ENCODE measurements around the gene CD44. TPM values are rescaled to one million over a fixed set of nuclear protein-coding genes. Genes with fewer than 3 reads are reported as not detected.

Gene CD44
- total and polyA plus RNA-seq, 10 of the 15 experiments (the other 5 are each of a cell fraction or from before 2014, with no cell fraction given) = 57.1 to 293 (median 120) TPM

DNA sequence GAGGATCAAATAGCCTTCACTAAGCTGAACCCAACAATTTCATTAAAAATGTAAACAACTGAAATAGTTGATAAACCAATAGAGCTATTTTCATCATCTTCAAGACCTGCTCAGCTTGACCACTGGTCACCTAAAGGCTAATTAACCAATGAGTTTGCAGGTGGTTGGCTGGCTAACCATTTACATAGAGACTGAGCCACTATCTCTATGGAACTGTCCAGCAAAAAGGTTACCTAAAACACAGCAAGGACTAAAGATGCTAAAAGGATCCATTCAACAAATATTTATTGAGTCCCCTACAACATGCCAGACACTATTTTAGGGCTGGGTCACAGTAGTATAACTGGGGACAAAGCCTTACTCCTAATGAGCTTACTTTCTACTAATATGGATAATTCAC is 123.8 kb downstream of the CD44 start:
- Histone ChIP-seq H3K4me3 (no peak overlapping the region), H3K27ac (ENCODE audit: control insufficient read depth, insufficient read depth) (no peak overlapping the region), H3K27me3 (replicated peaks in 1 of 2; ENCODE audit: control insufficient read depth in 2 of 2, insufficient read depth in 2 of 2, low read length in 1 of 2) (no peaks in the 10 kb centered on the region), H3K4me1 (ENCODE audit: control insufficient read depth, insufficient read depth, low read length) (peaks cover under 1% of the 10 kb centered on the region; the same call in 1 of the 2 replicates), H2AFZ (ENCODE audit: control insufficient read depth, low read depth, low read length) (no peak overlapping the region), H3K36me3 (ENCODE audit: control insufficient read depth in 2 of 2, insufficient read depth in 2 of 2, low read length in 1 of 2) (no peaks in the 10 kb centered on the region), H3K9ac (ENCODE audit: control insufficient read depth, insufficient read depth, low read length) (no peak overlapping the region), H3K4me2 (ENCODE audit: control insufficient read depth, insufficient read depth) (no peak overlapping the region), H3K9me3 (replicated peaks; ENCODE audit: control insufficient read depth, insufficient read depth, low read length) (no peaks in the 10 kb centered on the region), H3K79me2 (ENCODE audit: control insufficient read depth, insufficient read depth, low read length) (no peaks in the 10 kb centered on the region), H4K20me1 (ENCODE audit: control insufficient read depth, insufficient read depth) (no peaks in the 10 kb centered on the region)
- CTCF ChIA-PET = no interaction called here
- FAIRE-seq (no peak), ATAC-seq (no peak), DNase-seq (ENCODE audit: low read depth, low spot score) (no peak)
- SMC1A ChIA-PET (ENCODE audit: uncharacterized antibody, unreplicated experiment) = interaction anchor here (0.6 to 1.6 kb wide), 4 partner anchors 42 to 263 kb away, joined by 3 to 5 read pairs (median 4); no protein-coding TSS in a partner anchor
- BruUV-seq (replicated peaks) = no TSS peak
- POLR2A ChIA-PET = interaction anchor here (0.6 kb wide), 1 partner anchor 71 kb away, joined by 3 read pairs; no protein-coding TSS in a partner anchor
- in situ Hi-C loops (cut with MboI) (no loop called here), intact Hi-C loops (cut with micrococcal nuclease; ENCODE audit: unreplicated experiment) (no loop called here)
- RAD21 ChIA-PET (ENCODE audit: unreplicated experiment) = no interaction called here
- TF ChIP-seq, protein P1, sequence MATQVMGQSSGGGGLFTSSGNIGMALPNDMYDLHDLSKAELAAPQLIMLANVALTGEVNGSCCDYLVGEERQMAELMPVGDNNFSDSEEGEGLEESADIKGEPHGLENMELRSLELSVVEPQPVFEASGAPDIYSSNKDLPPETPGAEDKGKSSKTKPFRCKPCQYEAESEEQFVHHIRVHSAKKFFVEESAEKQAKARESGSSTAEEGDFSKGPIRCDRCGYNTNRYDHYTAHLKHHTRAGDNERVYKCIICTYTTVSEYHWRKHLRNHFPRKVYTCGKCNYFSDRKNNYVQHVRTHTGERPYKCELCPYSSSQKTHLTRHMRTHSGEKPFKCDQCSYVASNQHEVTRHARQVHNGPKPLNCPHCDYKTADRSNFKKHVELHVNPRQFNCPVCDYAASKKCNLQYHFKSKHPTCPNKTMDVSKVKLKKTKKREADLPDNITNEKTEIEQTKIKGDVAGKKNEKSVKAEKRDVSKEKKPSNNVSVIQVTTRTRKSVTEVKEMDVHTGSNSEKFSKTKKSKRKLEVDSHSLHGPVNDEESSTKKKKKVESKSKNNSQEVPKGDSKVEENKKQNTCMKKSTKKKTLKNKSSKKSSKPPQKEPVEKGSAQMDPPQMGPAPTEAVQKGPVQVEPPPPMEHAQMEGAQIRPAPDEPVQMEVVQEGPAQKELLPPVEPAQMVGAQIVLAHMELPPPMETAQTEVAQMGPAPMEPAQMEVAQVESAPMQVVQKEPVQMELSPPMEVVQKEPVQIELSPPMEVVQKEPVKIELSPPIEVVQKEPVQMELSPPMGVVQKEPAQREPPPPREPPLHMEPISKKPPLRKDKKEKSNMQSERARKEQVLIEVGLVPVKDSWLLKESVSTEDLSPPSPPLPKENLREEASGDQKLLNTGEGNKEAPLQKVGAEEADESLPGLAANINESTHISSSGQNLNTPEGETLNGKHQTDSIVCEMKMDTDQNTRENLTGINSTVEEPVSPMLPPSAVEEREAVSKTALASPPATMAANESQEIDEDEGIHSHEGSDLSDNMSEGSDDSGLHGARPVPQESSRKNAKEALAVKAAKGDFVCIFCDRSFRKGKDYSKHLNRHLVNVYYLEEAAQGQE (IDR thresholded peaks at IDR 0.05; ENCODE audit: low read depth, low read length) = peak; percentile 65
- no peak for TF ChIP-seq NRF1 (conservative IDR thresholded peaks at IDR 0.05; ENCODE audit: low read depth, low read length)

Data from GM12878 (cell line).